Right lobe of liver (tissue), 6 donors: ENCODE results near the gene ZNF444. TPM values are rescaled to one million over a fixed set of nuclear protein-coding genes. Genes with fewer than 3 reads are reported as not detected.

Source experiments
- ATAC-seq, 4 donors: fragments of 200-7000 bp; cut with Tn5 transposase; one replicate each; pipeline ENCODE4 v1.9.1; 2020; ENCODE audit warnings: mild to moderate bottlenecking in 4 of 4, moderate library complexity in 4 of 4
- DNase-seq, 3 donors: peaks; one replicate each; pipeline ENCODE4 v3.0.0-alpha.2; 2020
- H3K27ac ChIP-seq, 3 donors: fragments of 200-600 bp; one replicate each; pipeline ENCODE4 v1.8.0; 2022
- H3K27me3 ChIP-seq, 2 donors: fragments of 200-600 bp; one replicate each; pipeline ENCODE4 v1.8.0; 2022
- H3K36me3 ChIP-seq, 4 donors: fragments of 200-600 bp; sonication (generic) in 1 of 4; one replicate each; pipeline versions ENCODE4 v1.5.1 to v1.8.0; 2017 to 2022; ENCODE audit warnings: control low read depth in 1 of 4
- H3K4me1 ChIP-seq, 4 donors: fragments of 200-600 bp; sonication (generic) in 1 of 4; one replicate each; pipeline versions ENCODE4 v1.5.1 to v1.8.0; 2017 to 2022; ENCODE audit warnings: control low read depth in 1 of 4
- H3K4me3 ChIP-seq, 3 donors: fragments of 200-600 bp; one replicate each; pipeline ENCODE4 v1.8.0; 2022
- H3K9me3 ChIP-seq, 4 donors: fragments of 200-600 bp; sonication (generic) in 1 of 4; one replicate each; pipeline versions ENCODE4 v1.5.1 to v1.8.0; 2017 to 2022; ENCODE audit warnings: control low read depth in 1 of 4
- POLR2A ChIP-seq: fragments of 450-650 bp; IDR thresholded peaks from one replicate; pipeline ENCODE4 v1.6.1; 2017; ENCODE audit warnings: antibody characterized with exemption, mild to moderate bottlenecking
- WGBS: methylation state at CpG from one replicate; pipeline ENCODE4 v1.1.6; 2018; ENCODE audit warnings: low coverage, low lambda C conversion rate; ENCODE audit not compliant: insufficient coverage; ENCODE audit errors: missing lambda C conversion rate; 5-methylcytosine and 5-hydroxymethylcytosine counted together
- intact Hi-C, 2 donors: fragments of 100-400 bp; cut with DNase I; formaldehyde crosslinking; loops; one replicate each; pipeline versions ENCODE4 v1.11.2 to v1.14.1; 2022
- total RNA-seq, 6 experiments: library from RNA; depleted of rRNA in 2 of 6; stranded (reverse); fragments of >200 nt in 2 of 6; fragmentation: NEBNext Ultra II Directional in 3 of 6; extraction: Animal tissue kit (Norgen Biotek cat#: 25700) in 3 of 6; gene quantifications; one replicate each; pipeline versions ENCODE4 v1.1.0 to v1.2.4, GENCODE V29; 2016 to 2023
- TF ChIP-seq, protein P1 (sequence below), 4 donors: fragments of 200-600 bp in 3 of 4; fragments of 450-650 bp in 1 of 4; IDR thresholded peaks; one replicate each; pipeline versions ENCODE4 v1.5.1 to v1.8.0; 2016 to 2022; ENCODE audit warnings: antibody characterized with exemption in 4 of 4, mild to moderate bottlenecking in 2 of 4
- donor health status: DM: no; HTN: yes; CAD: no.
- donor health status: DM: no; HTN: no; CAD: no.
- donor health status: DM: no; HTN: no; CAD: no.
- donor health status: DM: no; HTN: yes; CAD: no.
- donor health status: DM: no; HTN: yes; CAD: no.

Gene ZNF444
- total RNA-seq, 6 experiments from 2014 or later = 23.2 to 38.4 (median 30.8) TPM

GRCh38 chr19:56150358-56150757, 9.3 kb downstream of the ZNF444 start:
- Histone ChIP-seq H3K27me3 (no peaks in the 10 kb centered on the region), H3K4me1 (peaks cover 0 to 9% (median 4%) of the 10 kb centered on the region in 4 donors), H3K9me3 (no peaks in the 10 kb centered on the region), H3K36me3 (peaks cover 0 to 30% (median 4%) of the 10 kb centered on the region in 4 donors), H3K27ac (no peak overlapping the region), H3K4me3 (no peak overlapping the region)
- 85% methylated on average over 11 of the region's 11 CpGs for WGBS
- intact Hi-C loops = no loop called here
- ATAC-seq (no peak), DNase-seq (no peak)
- no peak for TF ChIP-seq POLR2A
- TF ChIP-seq, protein P1, sequence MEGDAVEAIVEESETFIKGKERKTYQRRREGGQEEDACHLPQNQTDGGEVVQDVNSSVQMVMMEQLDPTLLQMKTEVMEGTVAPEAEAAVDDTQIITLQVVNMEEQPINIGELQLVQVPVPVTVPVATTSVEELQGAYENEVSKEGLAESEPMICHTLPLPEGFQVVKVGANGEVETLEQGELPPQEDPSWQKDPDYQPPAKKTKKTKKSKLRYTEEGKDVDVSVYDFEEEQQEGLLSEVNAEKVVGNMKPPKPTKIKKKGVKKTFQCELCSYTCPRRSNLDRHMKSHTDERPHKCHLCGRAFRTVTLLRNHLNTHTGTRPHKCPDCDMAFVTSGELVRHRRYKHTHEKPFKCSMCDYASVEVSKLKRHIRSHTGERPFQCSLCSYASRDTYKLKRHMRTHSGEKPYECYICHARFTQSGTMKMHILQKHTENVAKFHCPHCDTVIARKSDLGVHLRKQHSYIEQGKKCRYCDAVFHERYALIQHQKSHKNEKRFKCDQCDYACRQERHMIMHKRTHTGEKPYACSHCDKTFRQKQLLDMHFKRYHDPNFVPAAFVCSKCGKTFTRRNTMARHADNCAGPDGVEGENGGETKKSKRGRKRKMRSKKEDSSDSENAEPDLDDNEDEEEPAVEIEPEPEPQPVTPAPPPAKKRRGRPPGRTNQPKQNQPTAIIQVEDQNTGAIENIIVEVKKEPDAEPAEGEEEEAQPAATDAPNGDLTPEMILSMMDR (IDR thresholded peaks at IDR 0.05) = no peak

GRCh38 chr19:56152644-56153043, 11.6 kb downstream of the ZNF444 start:
- DNase-seq = no peak
- no peak overlapping the region for H3K27ac ChIP-seq

GRCh38 chr19:56153507-56153906, 12.4 kb downstream of the ZNF444 start:
- no peak for TF ChIP-seq POLR2A
- TF ChIP-seq, protein P1 (IDR thresholded peaks at IDR 0.05) = no peak
- 40% methylated on average over 5 of the region's 6 CpGs for WGBS
- no peak overlapping the region for H3K27ac ChIP-seq
- DNase-seq (no peak), ATAC-seq (peak in 1 of 4 donors; percentile 19)
- peaks cover 0 to 22% (median 8%) of the 10 kb centered on the region in 4 donors for H3K36me3 ChIP-seq
- H3K4me3 ChIP-seq = no peak overlapping the region
- intact Hi-C loops = no loop called here
- H3K9me3 ChIP-seq = no peaks in the 10 kb centered on the region
- H3K27me3 ChIP-seq = no peaks in the 10 kb centered on the region
- H3K4me1 ChIP-seq = no peaks in the 10 kb centered on the region

More at GRCh38 chr19:56152644-56153043, 11.6 kb downstream of the ZNF444 start:
- H3K36me3 ChIP-seq = peaks cover 0 to 28% (median 9%) of the 10 kb centered on the region in 4 donors
- TF ChIP-seq, protein P1 (IDR thresholded peaks at IDR 0.05) = no peak
- no peak for TF ChIP-seq POLR2A
- no peaks in the 10 kb centered on the region for H3K27me3 ChIP-seq
- intact Hi-C loops = no loop called here
- no peaks in the 10 kb centered on the region for H3K4me1 ChIP-seq
- ATAC-seq = no peak
- H3K9me3 ChIP-seq = no peaks in the 10 kb centered on the region
- no peak overlapping the region for H3K4me3 ChIP-seq
- 60% methylated on average over 1 of the region's 2 CpGs for WGBS

DNA sequence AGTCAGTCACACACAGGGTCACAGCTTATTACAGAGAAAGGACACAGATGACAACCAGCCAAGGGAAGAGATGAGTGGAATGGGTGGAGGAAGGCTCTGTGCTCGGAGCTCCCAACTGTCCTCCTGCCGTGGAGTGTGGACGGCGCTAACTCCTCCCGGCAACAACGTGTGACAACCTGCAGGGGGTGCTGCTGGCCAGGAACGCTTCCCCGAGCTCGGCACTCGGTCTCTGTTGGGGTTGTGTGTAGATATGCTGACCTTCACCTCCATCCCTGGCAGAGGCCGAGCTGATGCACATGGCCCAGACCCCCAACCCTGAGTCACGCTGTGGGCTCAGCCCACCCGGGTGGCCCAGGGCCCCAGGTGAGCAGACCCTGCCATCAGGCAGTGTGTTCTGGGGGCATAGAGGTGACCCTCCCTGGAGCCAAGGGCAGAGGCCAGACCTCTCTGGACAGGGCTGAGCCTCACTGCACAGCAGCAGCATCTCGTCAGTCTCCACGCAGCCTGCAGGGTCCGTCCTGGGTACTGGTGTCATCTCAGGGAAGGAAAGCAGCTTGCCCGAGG, 14.1 kb downstream of the ZNF444 start:
- DNase-seq = no peak
- Histone ChIP-seq H3K9me3 (no peaks in the 10 kb centered on the region), H3K36me3 (peaks cover 0 to 28% (median 9%) of the 10 kb centered on the region in 4 donors), H3K4me3 (no peak overlapping the region), H3K27me3 (no peaks in the 10 kb centered on the region), H3K4me1 (no peaks in the 10 kb centered on the region), H3K27ac (no peak overlapping the region)
- TF ChIP-seq, protein P1 (IDR thresholded peaks at IDR 0.05) = peak in 3 of 4 donors; percentile 20 to 34 (median 24)
- TF ChIP-seq POLR2A = no peak
- WGBS = no CpG with 5 or more reads among the region's 17 CpGs
- intact Hi-C loops = no loop called here
- ATAC-seq = peak; percentile 20 to 56 (median 24)
